HepG2 (cell line): ENCODE results near the gene H1-8.

ENCODE experiments used
- ARHGAP35 ChIP-seq: sonication (generic); formaldehyde crosslinking; IDR thresholded peaks from 2 replicates; pipeline ENCODE4 v1.9.0; 2022; ENCODE audit warnings: mild to moderate bottlenecking, inconsistent platforms, moderate library complexity, missing genetic modification reagents, borderline replicate concordance
- CEBPB ChIP-seq: IDR thresholded peaks from 2 replicates; pipeline ENCODE4 v1.6.1; 2011; ENCODE audit warnings: low read depth, low read length, improper control_type of control experiment, borderline replicate concordance
- CHCHD3 ChIP-seq: sonication (generic); formaldehyde crosslinking; IDR thresholded peaks from 2 replicates; pipeline ENCODE4 v1.8.0; 2022; ENCODE audit warnings: mild to moderate bottlenecking, missing genetic modification reagents, moderate library complexity
- FOXJ3 ChIP-seq: sonication (generic); formaldehyde crosslinking; IDR thresholded peaks from 2 replicates; pipeline ENCODE4 v1.4.0; 2020; ENCODE audit warnings: missing genetic modification reagents, mild to moderate bottlenecking, borderline replicate concordance
- KDM6A ChIP-seq: IDR thresholded peaks from 2 replicates; pipeline ENCODE4 v1.6.1; 2016; ENCODE audit warnings: low read depth
- PRMT3 ChIP-seq: sonication (generic); formaldehyde crosslinking; IDR thresholded peaks from 2 replicates; pipeline ENCODE4 v1.8.1; 2022; ENCODE audit warnings: low read depth, mild to moderate bottlenecking, moderate library complexity, missing genetic modification reagents, borderline replicate concordance
- ZBTB25 ChIP-seq: IDR thresholded peaks from 2 replicates; pipeline ENCODE4 v1.6.1; 2018; ENCODE audit warnings: missing genetic modification reagents
- ZNF3 ChIP-seq: IDR thresholded peaks from 2 replicates; pipeline ENCODE4 v1.7.0; 2017; ENCODE audit warnings: inconsistent platforms
- TF ChIP-seq, protein P1 (sequence below): sonication (generic); formaldehyde crosslinking; IDR thresholded peaks from 2 replicates; pipeline ENCODE4 v1.4.0; 2020; ENCODE audit warnings: missing genetic modification reagents

DNA sequence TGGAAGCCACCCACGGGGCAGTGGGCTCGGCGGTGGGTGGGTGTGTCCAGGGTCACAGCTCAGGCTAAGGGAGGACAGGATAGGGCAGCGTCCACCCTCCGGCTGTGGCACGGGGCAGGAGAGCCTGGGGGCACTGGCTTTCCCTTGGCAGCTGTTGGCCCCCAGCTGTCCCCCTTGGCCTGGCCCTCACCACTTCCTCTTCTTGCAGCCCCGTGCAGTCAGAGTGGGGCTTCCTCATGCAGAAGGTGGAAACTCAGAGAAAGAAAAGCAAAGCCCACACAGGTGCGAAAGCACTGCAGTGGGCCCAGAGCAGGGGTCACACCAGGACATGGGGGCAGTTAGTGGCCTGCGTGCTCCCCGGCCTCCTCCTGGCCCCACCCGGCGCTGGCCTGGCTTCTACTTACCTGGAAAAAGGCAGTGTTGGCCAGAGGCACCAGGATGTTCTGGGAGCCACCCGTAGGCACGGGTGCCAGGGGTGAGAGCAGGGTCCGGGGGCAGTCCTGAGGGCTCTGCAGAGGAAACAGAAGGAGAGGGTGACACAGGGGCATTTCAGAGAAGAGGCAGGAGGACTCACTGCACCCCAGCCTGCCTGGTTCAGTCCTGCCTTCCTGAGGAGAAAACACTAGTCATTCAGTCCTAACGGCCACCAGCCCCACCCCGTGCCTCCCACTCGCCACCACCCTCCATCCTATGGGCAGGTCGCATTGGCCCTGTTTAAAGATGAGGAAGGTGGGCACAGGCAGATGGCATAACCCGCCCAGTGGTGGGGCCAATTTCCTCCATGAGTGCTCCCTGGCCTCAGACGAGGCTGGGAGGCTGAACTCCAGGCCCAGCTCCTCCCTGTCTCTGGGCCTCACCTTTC lies 35.2 kb downstream of the H1-8 start:
- TF ChIP-seq FOXJ3 (CRISPR knock-in tag) (no peak), CEBPB (no peak), CHCHD3 (CRISPR knock-in tag) (no peak), PRMT3 (CRISPR knock-in tag) (no peak), ARHGAP35 (CRISPR knock-in tag) (no peak), ZBTB25 (CRISPR knock-in tag) (no peak), KDM6A (CRISPR knock-in tag) (no peak), ZNF3 (no peak)
- TF ChIP-seq, protein P1, sequence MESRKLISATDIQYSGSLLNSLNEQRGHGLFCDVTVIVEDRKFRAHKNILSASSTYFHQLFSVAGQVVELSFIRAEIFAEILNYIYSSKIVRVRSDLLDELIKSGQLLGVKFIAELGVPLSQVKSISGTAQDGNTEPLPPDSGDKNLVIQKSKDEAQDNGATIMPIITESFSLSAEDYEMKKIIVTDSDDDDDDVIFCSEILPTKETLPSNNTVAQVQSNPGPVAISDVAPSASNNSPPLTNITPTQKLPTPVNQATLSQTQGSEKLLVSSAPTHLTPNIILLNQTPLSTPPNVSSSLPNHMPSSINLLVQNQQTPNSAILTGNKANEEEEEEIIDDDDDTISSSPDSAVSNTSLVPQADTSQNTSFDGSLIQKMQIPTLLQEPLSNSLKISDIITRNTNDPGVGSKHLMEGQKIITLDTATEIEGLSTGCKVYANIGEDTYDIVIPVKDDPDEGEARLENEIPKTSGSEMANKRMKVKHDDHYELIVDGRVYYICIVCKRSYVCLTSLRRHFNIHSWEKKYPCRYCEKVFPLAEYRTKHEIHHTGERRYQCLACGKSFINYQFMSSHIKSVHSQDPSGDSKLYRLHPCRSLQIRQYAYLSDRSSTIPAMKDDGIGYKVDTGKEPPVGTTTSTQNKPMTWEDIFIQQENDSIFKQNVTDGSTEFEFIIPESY (CRISPR knock-in tag), result no peak
